C4-2B (cell line): ENCODE data around the gene RGS7.

ENCODE experiments used
- CTCF ChIP-seq: fragments of 450-650 bp; conservative IDR thresholded peaks from 2 replicates; pipeline ENCODE4 v1.5.1; 2017; ENCODE audit warnings: mild to moderate bottlenecking
- ZFX ChIP-seq: fragments of 450-650 bp; IDR thresholded peaks from 2 replicates; pipeline ENCODE4 v1.6.1; 2017

DNA sequence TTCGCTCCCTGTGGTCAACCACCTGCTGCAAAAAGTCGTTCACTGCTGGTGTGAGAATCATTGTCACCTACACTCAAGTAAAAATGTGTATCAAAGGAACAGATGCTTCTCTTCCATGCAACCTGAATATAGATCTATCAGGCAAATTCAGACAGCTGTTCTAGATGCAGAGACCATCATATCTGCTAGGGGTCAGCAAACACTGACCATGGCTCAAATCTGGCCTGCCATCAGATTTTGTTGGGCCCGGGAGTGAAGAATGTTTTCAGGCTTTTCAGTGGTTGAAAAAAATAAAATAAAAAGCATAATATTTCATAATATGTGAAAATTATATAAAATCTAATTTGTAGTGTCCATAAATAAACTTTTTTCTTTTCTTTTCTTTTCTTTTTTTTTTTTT, 199.6 kb downstream of the RGS7 start:
- no peak for TF ChIP-seq CTCF
- no peak for TF ChIP-seq ZFX
